LoVo (cell line): ENCODE measurements around the gene RASAL1.

Experiments
- DNase-seq: peaks from one replicate; pipeline ENCODE4 v3.0.0-alpha.2; 2016; ENCODE audit warnings: low spot score

Gene RASAL1

DNA sequence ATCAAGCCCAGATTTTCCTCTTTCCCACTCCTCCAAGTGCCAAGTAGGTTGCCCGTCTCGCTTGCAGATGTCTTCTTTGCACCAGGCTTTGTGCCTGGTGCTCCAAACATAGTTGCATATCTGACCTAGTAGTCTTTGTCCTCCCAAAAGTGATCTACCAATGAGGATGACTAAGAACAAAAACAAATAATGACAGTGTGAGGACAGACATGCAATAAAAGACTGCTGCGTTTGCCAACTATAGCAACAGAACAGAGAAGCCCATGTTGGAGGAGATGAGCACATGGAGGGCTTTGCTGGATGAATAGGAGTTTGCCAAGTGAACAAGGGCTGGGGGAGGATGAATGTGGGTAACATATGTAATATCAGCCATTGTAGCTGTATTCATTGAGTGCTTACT is 63.4 kb downstream of the RASAL1 start:
- no peak for DNase-seq

DNA sequence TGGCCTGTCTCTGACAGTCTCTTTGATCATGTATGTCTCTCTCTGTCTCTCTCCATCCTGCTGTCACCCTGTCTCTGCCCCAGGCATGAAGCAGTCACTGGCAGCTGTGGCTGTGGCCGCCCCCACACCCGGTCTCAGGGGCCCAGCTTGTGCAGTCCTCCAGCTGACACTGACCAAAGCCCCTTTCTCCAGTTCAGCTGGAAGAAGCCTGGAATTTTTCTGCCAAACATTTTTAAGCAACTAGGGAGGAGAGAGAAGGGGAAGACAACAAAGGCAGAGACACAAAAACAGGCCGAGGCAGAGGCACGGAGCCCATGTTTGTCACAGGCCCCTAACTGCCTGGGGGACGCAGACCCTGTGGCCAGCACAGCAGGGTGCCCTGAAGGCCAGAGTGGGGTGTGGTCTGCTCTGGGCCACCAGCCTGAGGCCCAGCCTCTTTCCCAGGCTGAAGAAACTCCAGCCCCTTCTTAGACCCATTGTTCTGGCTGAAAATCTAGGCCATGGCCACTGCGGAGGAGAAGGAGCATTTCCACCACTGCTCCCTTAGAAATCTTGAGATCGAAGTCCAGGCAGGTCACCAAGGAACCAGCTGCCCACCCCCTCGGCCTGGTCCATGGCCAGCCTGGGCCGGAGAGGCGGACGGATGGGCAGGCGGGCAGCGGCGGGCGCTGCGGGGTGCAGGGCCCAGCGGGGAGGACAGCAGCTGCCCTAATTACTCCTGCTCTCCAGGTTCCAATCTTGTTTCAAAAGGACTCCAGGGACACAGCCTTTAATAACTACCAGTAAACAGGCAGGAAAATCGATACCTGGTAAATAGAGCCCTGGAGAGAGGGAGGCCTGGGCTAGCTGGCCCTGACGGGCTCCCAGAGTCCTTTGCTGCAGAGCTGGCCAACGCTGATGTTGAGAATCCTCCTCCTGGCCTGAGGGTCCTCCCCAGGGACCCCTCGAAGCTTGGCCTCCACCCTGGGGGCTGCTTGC is 64.1 kb downstream of the RASAL1 start:
- DNase-seq, result no peak

DNA sequence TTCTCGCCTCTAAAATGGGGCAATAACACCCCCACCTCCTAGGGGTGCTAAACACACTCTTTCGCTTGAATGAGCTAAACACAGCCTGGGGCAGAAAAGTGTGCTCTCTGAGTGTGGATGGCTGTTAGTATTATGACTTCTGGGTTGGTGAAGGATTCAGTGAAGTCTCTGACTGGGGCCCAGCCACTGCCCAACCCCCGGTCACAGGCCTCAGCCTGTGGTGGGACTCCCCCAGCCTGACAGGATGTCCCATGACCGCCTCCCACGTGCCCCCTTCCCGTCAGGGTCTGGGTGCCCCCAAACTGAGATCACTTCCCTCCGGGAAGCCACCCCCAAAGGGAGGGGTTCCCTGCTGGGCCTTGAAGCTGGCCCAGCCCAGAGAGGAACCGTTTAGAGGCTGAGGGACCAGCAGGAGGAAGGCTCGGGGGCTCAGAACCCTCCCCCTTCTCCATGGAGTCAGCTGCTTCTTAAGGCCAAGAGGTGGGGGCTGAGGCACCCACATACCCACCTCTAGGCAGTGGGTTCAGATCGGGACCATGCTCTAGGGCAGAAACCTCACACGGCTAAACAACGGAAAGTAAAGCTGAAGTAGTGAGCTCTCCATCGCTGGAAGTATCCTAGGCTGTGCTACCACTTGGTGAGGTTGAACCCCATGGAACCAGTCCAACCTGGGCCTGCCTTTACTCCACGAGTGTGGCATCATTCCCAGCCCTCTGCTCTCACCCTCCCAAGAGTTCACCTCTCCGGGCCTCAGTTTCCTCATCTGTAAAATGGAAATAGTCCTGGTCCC is 65.2 kb downstream of the RASAL1 start:
- DNase-seq, result no peak

DNA sequence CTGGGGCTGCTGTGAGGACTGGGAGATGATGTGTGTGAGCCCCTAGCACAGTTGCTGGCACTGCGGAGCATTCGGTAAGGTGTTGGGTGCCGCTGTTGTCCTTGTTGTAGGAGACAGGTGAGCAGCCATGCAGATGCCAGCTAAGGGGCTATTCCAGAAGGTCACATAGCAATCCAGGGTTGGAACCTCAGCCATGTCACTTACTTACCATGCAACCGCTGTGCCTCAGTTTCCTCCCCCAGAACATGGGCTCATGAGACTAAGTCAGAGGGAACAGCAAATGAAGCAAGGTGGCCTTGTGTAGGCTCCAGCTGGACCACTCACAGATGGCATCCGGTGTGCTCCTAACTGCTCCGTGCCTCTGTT is 65.8 kb downstream of the RASAL1 start:
- no peak for DNase-seq

DNA sequence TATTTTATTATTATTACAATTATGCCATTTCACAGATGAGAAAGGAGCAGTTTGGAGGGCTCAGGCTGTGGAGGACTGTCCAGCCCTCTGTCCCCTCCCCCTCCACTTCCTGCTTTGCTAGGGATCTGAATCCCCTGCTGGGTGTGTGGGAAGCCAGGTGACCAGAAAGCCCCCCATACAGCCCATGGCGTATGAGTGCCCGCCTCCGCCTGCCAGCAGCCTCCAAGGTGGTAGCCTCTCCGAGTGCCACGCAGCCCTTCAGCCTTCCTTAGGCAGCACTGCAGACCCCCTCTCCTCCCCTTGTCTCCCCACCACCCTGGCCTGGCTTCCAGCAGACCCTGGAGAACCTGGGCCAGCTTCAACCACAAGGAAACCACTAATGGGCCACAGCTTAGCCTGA is 66.4 kb downstream of the RASAL1 start:
- DNase-seq, result no peak

DNA sequence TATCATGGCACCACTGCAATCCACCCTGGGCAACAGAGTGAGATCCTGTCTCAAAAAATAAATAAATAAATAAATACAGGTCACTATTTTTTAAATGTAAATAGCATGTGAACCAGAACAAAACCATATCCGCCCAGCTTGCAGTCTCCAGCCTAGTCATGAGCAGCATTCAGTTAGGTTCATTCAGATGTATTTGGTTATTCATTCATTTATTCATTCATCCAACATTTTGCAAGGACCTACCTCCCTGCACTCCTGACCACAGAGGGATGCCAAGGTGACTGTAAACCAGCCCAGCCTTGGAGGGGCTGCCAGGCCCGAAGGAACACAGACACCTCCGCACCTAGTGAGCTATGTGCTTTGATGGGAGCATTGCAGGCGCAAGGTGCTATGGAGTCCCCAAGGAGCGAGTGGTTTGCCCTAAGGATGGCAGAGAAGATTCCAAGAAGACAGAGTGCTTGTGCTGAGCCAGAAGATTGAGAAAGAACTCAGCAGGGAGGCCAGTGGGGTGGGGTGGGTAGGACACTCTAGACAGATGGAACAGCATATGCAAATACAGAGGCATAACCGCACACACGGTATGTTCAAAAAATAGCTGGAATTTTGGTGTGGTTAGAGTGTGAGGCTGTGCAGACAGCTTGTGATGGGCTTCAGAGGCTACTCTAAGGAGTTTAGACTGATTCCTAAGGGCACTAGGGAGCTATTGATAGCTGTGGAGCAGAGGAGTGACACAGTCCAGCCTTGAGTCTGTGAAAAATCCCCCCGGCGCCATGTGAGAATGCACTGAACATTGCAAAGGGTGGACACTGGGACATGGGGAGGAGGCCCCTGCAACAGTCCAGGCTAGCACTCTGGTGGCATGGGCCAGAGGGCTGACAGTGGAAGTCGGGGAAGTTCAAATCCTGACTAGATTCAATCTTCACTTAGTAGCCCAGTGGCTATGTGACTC is 67.3 kb downstream of the RASAL1 start:
- no peak for DNase-seq

DNA sequence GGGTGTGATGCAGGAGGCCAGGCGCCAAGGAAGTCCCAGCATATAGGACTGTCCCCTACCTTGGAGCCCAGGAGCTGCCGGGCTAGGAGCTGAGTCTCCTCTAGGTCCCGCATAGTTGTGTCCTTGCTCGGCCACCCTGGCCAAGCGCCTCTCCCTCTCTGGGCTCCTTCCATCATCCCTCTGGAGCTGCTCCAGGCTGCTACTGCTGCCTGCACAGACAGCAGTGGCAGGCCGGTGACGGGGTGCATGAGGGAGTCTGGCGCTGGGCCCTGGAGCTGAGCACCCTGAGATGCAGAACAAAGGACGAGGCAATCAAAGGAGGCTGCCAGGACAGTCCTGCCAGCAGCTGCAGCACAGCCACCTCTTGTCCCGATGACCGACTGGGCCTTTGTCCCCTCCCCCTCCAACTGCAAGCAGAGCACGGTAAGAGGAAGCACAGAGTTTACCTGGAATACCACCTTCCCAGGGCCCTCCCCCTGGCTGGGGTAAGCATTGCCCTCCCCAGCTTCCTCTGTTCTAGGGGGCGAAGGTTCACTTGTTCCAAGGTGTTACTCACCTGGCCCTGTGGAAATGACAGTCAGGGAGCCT is 68.7 kb downstream of the RASAL1 start:
- no peak for DNase-seq

DNA sequence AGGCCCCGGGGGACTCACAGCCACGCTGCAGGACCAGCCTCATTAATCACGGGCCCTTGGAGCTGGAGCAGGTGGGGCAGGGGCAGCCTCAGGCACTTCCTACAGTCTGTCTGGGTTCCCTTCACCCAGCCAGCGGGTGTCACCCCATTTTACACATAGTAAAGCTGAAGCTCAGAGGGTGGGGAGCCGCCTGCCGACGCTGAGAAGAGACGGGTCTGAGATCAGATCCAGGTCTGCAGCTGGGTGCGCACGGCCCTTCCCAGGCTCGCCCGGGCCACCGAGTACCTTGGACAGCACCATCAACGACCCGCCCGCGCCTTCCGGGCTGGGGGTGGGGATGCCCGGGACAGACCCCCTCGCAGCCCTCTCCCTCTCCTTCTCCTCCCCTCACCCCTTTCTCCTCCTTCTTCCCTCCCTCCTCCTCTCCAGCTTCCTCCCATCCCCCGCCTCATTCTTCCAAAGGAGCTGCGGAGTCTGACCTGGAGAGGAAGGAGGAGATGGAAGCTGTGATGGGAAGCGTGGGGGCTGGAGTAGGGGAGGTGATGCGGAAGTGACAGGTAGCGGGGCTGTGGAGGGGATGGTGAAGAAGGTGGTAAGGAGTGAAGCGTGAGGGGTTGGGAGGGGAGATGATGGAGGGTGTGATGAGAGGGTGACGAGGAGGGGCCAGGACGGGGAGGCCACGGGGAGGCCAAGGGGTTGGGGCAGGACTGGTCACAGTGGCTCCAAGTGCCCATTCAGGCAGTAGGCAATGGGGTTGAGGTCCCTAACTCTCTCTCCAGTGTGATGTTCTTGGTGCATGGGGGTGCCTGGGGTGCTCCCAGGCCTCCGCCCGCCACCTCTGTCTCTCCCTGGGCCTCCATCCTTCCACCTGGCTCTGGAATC is 70.2 kb downstream of the RASAL1 start:
- no peak for DNase-seq

DNA sequence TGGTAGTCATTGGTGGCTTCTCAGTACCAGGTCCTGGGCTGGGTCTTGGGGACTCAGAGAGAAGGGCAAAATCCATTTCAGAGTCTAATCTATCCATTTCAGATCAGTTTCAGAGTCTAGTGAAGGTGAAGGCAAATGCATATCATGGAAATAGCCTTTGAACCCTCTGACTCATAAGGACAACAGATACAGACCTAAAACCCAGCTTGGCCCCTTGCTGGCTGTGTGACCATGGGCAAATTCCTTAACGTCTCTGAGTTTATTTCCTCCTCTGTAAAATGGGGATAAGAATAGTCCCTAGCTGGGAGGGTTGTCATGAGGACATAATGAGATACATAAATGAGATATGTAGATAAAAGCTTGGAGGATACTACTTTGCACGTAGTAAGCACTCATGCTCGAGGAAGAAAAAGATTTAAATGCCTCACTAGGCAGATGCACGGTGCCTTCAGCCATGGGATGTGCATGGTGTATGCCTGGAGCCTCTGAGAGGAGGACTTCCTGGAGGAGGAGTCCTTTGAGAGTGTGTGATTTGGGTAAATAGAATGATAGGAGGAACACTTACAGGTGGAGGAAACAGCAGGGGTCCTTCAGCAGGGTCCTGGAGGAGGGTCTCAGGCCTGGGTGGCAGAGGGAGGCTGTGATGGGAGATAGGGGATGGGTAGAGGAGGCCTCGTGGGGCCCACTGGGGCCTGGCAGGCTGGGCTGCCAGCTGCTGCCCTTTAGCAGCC is 71.0 kb downstream of the RASAL1 start:
- DNase-seq, result no peak

DNA sequence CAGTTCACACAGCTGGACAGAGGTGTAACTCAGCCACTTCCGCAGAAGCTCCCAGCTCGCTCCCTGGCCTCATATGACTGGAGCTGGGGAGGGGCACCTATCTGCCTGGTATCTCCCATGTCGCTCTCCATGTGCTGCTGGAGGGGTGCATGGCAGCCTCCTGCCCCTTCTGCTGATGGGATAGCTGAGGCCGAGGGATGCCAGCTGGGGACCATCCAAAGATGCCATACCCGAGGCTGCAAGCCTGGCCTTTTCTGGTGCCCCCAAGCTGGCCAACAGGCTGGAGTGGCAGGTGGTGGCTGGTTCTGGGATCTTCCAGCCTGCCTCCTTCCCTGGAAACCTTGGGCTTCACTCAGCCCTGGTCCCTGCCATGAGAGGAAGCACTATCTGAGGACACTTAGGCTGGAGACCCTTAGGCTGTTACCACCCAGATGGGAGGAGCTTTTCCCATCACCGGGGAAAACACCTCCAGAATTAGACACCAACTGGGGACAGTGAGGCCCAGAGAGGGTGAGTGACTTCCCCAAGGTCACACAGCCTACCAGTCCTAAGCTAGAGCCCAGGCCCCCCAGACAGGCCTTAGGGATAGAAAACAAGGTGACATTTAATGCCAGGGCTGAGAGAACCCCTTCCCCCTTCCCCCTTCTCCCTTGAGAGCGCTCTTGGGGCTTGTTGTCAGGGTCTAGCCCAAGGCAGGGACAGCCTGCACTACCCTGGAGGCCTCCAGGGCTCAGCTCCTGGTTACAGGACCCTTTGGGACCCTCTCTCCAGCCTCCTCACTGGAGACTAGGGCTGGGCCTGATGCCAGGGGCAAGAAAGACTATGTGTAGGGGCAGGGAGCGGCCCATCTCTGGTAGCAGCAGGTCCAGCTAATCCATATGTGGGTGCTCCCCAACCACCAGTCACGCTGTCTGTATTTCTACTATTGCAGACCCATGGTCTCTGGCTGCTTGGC is 71.9 kb downstream of the RASAL1 start:
- no peak for DNase-seq

DNA sequence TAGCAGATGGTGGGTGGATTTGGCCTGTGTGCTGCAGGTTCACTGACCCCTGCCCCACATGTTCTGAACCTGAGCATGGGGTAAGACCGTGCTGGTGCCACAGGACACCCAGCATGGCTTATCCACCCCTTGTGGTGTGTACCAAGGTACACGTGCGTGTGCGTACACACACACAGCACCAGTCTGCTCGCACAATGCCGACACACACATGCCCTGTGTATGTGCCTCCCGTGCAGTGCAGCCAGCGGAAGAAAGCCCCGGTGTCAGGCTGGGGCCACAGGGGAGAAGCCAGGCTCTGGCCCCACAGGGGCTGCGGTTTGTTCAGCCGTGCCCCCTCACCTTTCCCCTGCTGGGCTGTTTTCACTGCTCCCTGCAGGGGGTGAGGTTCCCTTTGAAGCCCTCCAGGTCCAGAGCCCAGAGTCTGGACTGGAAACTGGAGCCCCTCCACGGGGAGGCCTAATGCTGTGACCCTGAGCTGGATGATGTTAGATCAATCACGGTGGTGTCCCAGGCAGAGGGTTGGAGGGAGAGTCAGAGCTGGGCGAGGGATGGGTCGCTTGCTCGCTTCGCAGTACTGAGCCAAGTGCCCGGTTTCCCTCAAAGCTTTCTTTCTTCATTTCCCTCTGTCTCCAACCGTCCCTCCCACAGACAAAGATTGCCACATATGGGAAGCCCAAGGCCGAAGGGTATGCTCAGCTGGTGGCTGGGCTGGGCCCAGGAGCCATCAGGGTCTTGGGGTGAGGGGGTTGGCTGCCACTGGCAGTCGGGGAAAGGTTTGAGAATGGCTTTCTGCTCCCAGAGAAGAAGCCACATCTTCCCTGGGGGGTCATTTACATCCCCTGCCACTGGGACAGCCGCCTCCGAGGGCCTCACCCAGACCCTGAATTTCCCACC is 72.8 kb downstream of the RASAL1 start:
- DNase-seq, result no peak

DNA sequence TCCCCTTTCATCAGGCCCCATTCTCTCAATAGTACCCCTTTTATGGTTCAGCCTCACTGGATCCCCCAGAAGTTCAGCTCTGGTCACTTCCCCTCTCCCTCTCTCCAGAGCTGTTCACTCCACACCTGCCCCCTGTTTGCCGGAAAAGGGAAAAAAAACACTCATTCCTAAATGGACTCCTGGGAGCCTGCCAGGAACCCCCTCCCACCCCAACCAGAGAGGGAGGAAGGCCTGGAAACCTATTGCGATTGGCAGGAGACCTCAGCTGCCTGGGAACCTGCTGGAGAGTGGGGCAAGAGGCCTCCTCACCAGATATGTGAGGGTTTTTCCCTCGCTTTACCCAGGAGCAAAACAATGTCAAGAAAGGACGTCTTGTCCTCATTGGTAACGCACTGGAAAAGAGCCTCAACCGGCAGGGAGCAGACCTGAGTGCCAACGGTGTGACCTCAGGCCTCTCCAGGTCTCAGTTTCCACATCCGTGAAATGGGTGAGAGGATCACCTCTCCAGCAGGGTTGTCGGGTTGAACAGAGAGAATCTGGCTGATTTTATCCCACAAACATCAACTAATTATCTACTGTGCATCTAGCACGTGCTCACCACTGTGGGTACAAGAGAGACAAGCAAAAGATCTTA is 74.4 kb downstream of the RASAL1 start:
- DNase-seq, result no peak

DNA sequence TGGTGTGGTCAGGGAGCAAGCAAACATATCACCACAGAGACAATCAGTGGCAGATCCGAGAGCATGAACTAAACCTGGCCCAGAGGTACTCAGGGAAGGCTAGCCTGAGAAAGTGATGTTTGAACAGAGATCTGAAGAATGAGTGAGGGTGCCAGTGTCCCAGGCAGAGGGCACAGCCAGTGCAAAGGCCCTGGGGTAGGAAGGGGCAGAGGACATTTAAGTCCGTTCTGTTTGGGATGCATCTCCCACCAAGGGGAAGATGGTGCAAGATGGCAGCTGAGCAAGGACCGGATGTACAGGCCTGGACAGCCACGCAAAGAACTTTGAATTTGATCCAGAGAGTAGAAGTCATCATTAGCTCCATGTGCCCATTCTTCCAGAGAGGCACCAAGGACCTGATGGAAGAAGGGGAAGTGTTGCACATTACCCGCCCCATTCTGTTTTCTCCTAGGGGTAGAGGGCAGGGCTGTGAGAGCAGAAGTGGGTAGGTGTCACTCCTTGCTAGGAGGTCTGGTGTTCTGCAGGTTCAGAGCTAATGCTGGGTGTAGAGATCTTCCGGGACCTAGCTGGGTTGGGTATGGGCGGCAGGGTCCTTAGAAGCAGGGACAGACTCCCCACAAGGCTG is 75.1 kb downstream of the RASAL1 start:
- no peak for DNase-seq

DNA sequence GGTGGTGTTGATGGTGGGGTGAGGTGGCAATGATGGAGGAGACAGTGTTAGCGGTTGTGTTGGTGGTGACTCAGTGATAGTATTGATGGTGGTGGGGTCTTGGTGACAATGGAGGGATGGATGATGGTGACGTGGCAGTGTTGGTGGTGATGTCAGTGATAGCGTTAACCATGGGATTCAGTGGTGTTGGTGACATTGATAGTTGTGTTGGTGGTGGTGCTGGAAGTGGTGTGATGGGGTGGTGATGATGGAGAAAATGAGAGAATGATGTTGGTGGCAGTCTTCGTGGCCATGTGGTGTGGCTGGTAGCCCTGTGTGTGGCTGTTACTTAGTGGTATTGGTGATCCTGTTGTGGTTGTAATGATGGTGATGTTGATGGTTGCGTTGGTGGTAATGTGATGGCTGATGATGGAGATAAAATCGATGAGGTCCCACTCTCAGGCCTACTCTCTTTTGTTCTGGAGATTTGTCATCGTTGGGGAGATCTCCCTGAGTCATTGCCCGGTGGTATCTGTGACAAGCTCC is 76.4 kb downstream of the RASAL1 start:
- no peak for DNase-seq

DNA sequence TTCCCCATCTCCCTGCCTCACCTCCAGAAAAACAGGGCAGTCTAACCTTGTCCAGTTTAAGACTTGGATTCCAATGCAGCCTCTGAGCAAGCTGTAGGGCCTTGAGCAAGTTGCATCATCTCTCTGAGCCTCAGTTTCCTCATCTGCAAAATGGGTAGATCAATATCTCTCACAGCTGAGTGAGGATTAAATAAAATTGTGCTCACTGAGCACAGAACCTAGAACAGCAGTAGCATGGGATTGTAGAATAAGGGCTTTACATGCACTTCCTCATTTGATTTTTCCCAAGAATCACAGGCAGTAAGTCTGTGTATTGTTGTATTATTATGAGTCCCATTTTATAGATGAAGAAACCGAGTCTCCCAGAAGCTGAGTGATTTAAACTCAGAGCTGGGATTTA is 77.0 kb downstream of the RASAL1 start:
- DNase-seq, result no peak
